HCEC 1CT (cell line): ENCODE data around the gene CFAP65.

Experiments used
- DNase-seq: peaks from one replicate; pipeline ENCODE4 v3.0.0-alpha.2; 2017

The CFAP65 gene

GRCh38 chr2:219031005-219031738 lies 10.1 kb downstream of the CFAP65 start:
- no peak for DNase-seq

DNA sequence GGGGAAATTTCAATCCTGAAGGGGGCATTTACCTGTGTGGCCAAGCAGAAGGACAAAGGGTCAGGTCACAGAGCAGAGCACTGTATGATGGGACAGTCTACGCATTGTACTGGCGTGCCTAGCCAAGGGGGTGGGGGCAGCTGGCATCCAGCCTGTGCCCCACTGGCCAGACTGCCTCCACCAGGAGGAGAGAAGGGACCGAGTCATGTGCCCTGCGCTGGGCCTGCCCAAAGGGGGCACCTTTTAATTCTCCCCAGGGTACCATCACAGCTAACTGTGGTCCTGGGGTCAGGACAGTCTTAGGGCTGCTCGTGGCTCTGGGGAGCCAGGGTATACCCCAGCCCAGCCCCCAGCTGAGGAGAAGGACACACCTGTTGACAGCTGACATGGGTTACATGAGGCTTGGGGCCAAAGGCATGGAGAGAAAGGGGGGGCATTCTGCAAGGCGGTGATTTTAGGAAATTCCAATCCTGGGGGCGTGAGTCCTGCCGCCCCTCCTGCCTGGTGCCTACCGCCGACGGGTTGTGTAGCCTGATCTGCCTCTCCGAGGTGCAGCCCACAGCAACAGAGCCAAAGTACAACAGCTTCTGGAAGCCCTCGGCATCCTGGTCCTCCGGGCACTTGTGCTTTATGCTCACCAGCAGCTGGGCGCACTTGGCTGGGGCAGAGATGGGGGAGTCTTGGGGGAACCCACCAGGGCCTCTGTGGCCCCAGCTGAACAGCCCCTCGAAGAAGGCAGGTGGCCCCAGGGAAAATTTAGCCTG lies 11.0 kb downstream of the CFAP65 start:
- DNase-seq, result no peak

GRCh38 chr2:219029829-219030165 lies 11.5 kb downstream of the CFAP65 start:
- DNase-seq, result peak; percentile 62

DNA sequence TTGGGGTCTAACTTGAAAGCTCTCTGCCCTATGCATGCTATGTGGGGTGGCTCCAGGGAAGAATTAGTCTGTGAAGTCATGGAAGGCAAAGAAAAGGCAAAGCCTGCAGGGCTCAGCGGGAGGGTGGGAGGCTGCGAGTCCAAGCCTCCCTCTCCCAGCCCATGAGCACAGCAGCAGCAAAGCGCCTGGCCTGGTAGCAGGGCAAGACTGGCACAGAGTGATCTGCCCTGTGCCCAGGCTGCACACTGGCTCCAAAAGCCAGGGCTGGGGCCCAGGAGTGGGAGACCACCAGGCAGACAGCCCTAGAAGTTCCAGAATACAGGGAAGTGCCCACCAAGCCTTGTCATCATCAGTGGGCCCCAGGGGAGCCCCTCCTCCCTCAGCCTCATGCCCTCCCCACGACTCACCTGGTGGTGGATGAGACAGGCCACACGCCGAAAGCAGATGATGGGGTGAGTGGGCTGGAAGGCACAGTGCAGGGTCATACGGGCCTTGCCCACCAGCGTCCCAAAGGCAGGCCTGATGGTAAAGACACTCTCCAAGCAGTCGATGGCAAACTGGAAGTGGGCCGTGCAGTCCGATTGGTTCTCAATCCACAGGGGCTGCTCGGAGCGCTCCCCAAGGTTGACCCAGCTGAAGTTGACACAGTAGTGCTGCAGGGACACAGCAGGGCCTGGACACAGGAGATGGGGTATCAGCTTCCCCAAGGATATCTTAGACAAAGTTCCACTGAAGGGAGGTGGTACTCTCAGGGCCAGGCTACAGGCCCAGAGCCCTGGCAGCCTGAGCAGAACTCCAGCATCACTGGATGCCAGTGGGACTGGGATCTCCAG lies 12.1 kb downstream of the CFAP65 start:
- DNase-seq, result no peak

DNA sequence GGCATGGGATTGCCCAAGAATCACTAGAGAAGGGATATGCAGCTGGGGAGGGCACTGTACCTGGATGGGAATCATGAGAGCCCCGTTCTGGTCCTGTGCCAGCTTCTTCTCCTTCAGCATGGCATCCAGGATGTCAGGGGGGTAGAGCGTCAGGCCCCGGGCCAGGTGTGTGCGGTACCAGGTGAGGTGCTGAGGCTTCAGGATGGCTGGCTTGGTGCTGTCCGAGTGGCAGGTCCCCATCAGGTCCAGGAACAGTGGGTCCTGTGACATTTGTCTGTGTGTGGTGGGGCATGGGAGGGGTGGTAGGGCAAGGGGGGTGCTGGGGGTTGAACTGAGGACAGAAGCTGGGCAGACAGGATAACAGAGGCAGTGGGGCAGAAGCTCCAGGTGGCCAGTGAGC lies 13.2 kb downstream of the CFAP65 start:
- DNase-seq, result no peak

GRCh38 chr2:219027511-219028055 lies 13.7 kb downstream of the CFAP65 start:
- no peak for DNase-seq

GRCh38 chr2:219026946-219027345 lies 14.4 kb downstream of the CFAP65 start:
- DNase-seq, result no peak

GRCh38 chr2:219025637-219026585 lies 15.4 kb downstream of the CFAP65 start:
- DNase-seq, result no peak

DNA sequence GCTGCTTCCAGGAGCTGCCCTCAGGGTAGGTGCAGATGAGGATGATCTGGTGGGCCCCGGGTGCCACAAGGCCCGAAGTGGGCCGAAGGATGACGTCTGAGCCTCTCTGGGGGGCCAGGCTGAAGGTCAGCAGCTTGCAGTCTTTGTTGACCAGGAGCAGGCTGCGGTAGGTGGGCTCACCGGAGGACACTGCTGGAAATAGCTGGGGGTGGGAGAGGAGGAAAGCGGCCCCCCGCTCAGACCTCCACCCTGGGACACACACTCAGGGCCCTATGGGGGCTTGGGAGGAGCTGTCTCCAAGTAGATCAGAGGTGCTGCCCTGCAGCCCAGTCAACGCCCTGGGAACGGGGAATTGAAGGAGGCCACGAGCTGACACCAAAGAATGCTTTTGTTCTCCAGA lies 17.3 kb downstream of the CFAP65 start:
- DNase-seq, result no peak

DNA sequence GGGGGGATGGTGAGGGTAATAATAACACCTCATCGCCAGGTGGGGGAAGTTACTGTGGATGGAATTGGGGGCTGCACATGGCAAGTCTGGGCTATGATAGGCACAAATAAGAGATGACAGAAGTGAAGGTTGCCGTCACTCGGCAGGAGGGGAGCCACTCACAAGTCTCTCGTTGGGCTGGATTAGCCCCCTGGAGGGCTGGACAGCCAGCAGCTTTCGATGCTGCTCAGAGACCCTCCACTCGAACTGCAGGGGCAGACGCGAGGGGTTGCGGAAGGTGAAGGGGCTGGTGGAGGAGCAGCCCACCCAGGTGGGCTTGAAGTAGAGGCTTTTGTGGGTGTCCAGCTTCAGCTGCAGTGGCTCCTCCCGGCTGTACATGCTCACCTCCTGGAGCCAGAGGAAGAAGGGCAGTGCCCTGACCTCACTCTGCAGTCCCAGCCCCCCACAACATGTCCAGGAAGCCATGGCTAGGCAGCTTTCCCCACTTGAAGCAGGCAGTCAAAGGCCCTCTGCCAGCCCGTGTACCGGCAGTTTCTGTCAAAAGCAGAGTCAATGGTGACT lies 18.2 kb downstream of the CFAP65 start:
- no peak for DNase-seq

GRCh38 chr2:219022616-219023015 lies 18.7 kb downstream of the CFAP65 start:
- no peak for DNase-seq

- no peak for DNase-seq
These were observed 19.3 kb downstream of the CFAP65 start for GRCh38 chr2:219022041-219022440.

- DNase-seq, result no peak
These were observed 19.7 kb downstream of the CFAP65 start for GRCh38 chr2:219021591-219021990.

DNA sequence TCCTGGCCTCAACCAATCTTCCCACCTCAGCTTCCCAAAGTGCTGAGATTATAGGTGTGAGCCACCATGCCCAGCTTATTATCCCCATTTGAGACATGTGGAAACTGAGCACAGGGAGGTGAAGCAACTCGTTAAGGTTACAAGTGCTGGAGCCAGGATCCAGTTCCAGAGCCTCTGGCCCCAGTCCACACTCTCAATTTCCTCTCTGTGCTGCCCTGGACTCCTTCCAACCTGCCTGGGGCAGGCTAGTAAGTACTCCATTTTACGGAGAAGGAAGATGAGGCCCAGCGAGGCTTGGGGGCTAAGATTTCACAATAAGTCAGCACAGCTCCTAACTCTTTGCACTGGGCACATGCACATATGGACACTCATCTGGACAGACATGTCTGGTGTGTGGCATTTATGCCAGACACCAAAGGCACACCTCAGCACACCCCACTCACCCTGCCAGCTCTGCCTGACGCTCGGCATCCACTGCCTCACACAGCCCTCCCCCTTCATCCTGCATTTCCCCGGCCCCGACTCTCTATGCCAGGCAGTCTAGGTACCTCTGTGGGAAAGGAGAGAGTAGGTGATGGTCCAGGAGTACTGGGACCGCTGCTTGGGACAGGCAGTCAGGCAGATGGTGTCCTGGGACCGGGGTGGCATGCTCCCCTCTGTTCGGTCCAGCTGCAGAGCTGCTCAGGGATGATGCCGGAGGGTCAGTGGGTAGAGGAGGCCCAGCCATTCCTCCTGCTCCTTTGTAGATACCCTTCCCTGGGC lies 20.5 kb downstream of the CFAP65 start:
- no peak for DNase-seq

DNA sequence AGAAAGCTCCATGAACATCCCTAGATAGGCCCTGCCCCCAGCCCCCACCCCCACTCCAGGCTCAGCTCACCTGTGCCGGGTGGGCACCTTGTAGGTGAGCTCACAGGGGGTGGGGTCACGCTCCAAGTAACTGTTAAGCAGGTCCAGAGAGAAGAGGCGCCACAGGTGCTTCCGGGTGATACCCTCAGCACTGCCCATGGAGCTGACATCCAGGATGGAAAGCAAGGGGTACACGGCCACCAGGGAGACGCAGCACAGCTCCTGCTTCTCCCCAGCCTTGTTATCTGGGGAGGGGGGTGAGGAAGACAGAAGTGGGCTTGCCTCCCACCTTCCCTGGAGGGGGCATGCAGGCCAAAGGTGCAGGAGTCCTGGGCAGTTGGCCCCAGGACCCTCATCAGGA lies 21.9 kb downstream of the CFAP65 start:
- DNase-seq, result no peak

GRCh38 chr2:219018726-219019125 lies 22.6 kb downstream of the CFAP65 start:
- no peak for DNase-seq

DNA sequence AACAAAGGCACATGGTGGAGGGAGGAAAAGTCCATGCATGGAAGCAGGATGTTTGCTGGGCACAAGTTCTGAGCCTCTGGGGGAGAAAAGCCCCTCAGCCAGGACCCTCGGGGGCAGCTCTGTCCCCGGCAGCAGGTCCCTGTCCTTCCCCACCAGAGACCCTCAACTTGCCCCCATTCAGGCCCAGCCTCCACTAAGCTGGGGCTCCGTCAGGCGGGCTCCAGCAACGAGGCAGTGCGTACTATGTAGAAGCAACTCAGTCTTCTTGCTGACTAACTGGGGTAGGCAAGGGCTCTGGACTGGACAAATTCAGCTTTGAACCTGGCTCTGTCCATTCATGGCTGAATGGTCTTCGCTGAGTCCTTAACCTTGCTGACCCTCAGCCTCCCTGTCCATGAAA lies 23.0 kb downstream of the CFAP65 start:
- no peak for DNase-seq

GRCh38 chr2:219017201-219017931 lies 23.9 kb downstream of the CFAP65 start:
- DNase-seq, result no peak

DNA sequence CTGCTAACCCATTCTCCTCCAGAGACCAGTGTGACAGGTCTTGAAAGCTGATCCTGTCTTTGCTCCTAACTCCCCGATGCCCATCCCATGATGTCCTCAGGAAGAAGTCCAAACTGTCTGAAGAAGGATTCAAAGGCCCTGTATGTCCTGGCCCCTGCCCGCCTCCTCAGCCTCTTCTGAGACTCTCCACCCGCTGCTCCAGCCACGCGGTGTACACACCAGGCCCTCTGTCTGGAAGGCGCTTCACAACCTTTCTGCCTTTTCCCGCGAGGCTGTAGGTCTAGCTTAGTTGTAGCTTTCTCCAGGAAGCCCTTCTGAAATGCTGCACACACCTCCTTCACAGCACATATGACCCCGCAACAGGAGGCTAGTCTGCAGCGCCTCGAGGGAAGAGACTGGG lies 24.6 kb downstream of the CFAP65 start:
- no peak for DNase-seq

DNA sequence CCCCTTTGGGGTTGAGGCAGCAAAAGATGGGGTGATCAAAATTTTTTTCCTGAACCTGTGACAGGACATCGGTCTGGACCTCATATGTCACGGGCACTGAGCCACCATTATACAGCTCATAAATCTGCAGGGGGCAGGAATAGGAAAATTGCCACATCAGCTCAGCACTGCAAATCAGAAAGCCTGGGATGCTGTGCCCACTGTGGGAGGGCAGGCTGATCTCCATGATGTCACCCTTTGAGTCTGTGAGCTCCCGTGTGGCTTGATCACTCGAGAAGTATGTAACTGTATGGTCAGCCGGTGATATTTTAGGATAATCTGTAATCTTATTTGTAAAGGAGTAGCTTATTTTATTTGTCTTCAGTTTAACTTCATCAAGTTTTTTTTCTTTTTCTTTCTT lies 30.4 kb downstream of the CFAP65 start:
- DNase-seq, result no peak
